SH-SY5Y (cell line): ENCODE results near the gene NACC2.

Experiments
- GATA2 ChIP-seq: IDR thresholded peaks from 2 replicates; pipeline ENCODE4 v1.6.1; 2011; ENCODE audit warnings: mild to moderate bottlenecking, low read depth, low read length
- GATA3 ChIP-seq: IDR thresholded peaks from 2 replicates; pipeline ENCODE4 v1.6.1; 2011; ENCODE audit warnings: low read depth, mild to moderate bottlenecking, low read length, moderate library complexity

GRCh38 chr9:135979547-135980166, 115.4 kb downstream of the NACC2 start:
- TF ChIP-seq GATA2, result no peak
- TF ChIP-seq GATA3, result no peak
